ENCODE results near the gene GP2.
"Not testable (repeated sequence)": the region's sequence is repeated elsewhere in the genome, so short reads cannot be mapped to it uniquely, and the experiment has no call there.

Gene GP2

DNA sequence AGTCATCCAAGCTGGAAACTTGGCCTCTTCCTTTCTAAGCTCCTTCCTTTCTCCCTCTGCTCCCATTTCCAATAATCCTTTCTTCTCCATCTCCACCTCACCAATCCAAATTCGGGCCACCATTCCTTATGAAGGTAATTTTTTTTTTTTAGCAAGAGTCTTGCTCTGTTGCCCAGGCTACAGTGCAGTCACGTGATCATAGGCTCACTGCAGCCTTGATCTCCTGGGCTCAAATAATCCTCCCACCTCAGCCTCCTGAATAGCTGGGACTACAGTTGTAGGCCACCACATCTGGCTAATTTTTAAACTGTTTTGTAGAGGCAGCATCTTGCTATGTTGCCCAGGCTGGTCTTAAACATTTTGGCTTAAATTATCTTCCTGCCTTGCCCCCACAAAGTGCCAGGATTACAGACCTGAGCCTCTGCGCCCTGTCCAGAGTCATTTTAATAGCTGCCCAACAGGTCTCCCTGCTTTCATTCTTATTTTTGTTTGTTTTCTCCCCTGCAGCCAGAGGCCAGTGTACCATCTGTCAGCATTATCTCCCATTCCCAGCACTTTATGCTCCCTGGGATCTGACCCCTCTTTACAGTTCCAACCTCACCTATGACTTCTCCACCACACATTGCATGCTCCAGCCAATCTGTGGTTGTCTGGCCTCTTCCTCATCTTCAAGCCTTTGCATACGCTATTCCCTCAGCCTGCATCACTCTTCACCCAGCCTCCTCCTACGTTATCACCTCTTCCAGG, 2.3 kb upstream of the GP2 start:
- DNase-seq (ENCODE audit: extremely low spot score, insufficient read length, low read depth) (no peak), FAIRE-seq (no peak)

DNA sequence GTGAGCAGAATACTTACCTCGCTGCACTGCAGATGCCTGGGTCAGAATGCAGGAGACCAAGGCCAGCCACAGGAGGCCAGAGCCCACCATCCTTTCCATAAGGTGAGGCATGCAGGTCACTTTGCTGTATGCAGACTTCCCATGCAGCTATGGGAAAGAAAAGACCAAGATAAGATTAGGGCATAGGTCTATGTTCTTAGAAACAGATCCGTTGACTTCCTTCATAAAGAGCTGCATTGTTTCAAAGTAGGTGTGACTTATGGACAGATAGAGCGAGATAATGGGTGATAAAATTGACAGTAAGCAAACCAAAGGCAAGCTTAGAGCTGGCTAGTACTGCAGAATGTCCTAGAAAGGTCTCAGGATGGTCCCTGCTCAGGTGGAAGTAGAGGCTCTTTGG, 992 bp downstream of the GP2 start:
- DNase-seq (ENCODE audit: extremely low spot score, insufficient read length, low read depth) = no peak
- no peak for FAIRE-seq

DNA sequence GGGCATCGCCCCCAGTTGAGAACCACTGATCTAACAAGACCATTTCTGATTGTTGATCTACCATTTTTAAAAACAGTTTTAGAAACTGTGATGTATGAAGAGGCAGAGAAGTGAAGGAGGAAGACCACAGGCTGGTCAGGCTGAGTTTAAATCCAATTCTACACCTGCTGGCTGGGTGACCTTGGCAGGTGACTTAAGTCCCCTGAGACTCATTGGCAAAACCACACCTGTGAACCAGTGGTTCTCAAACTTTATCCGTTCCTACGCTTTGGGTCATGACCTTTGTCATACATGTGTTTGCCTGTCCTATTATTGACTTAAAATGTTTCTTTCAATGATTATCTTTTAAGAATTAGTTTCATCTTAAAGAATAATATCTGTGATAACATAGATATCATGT, 2.3 kb downstream of the GP2 start:
- FAIRE-seq (no peak), DNase-seq (ENCODE audit: extremely low spot score, insufficient read length, low read depth) (no peak)

DNA sequence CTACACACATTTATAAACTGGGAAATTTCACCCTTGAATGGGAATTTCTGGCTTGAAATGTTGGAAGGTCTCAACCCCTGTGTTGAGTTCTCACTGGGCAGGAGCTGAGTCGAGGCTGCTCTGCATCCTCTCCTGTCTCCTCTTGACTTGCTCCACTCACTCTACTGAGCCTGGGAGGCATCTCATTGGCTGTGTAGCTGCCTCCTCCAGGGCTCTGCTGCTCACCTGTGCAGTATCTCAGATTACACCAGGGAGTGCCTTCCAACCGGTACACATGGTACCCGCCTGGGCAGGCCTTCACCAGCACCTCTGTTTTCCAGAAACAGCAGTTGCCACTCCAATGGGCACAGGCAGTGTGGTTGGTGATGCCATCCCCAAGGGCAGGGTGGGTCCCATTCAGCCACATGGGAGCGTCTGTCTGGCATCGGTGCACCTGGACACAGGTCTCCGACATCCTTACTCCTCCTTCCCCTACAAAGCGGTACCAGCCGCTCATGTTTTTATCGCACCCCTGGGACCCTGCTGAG, 3.7 kb downstream of the GP2 start:
- FAIRE-seq (no peak), DNase-seq (ENCODE audit: extremely low spot score, insufficient read length, low read depth) (no peak)

DNA sequence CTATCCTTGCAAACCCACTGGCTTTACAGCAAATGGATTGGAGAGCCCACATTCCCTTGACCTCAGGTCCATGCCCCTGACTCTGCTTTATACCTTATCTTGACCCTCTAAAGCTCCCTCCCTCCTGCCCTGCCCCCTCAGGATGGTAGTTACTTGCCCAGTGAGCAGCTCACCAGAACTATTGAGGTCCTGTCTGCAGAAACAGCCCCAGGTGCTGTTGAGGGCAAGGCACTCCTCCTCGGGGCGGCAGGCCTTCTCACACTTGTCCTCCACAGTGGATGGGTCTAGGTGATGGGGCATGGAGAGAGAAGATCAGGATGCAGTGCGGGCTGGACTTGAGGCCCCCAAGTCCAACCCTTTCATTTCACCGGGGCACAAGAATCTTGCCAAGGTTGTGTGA, 4.6 kb downstream of the GP2 start:
- no peak for FAIRE-seq
- no peak for DNase-seq (ENCODE audit: extremely low spot score, insufficient read length, low read depth)

DNA sequence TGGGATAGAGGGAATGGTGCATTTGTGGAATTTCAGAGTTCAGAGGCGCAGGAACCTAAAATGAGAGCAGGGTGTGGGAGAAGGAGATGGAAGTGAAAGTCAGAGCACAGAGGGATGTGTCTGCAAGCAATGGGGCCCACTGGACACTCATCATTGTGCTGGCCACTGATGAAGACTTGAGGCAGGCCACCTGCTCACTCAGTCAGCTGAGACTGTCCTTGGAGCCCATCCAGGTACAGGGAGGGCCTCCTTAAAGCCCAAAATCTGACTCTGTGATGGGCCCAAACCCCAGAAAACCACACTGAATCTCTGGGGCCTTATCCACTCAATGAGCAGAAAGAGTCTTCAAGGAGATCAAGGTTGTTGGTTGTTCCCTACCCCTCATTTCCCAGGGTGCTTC, 5.6 kb downstream of the GP2 start:
- no peak for FAIRE-seq
- DNase-seq (ENCODE audit: extremely low spot score, insufficient read length, low read depth) = no peak

DNA sequence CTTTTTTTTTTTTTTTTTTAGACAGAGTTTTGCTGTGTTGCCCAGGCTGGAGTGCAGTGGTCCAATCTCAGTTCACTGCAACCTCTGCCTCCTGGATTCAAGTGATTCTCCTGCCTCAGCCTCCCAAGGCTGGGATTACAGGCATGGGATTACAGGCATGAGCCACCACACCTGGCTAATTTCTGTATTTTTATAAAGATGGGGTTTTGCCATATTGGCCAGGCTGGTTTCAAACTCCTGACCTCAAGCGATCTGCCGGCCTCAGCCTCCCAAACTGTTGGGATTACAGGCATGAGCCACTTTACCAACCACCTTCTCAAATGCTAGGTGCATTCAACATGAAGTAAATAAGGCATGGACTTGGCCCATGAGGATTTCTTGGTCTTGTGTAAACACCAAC, 6.3 kb downstream of the GP2 start:
- FAIRE-seq = not testable (repeated sequence)

DNA sequence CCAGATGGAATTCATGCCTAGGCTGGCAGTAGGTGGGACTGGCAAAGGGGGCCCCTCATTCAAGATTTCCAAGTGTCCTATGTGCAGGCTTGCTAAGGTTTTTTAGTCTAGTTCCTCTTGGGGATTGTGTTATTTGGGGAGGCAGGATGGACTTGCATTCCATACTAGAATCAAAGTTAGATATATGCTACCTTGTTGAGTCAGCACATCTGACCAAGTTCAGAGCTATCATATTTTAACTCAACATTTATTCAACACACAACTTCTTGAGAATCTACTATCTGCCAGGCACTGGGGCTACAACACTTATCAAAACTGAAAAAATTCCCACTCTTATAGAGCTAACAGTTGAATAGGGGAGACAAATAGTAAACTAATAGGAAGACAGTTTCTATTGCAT, 6.7 kb downstream of the GP2 start:
- FAIRE-seq (no peak), DNase-seq (ENCODE audit: extremely low spot score, insufficient read length, low read depth) (no peak)

More for the DNA sequence above, 6.3 kb downstream of the GP2 start:
- DNase-seq (ENCODE audit: extremely low spot score, insufficient read length, low read depth) = not testable (repeated sequence)

DNA sequence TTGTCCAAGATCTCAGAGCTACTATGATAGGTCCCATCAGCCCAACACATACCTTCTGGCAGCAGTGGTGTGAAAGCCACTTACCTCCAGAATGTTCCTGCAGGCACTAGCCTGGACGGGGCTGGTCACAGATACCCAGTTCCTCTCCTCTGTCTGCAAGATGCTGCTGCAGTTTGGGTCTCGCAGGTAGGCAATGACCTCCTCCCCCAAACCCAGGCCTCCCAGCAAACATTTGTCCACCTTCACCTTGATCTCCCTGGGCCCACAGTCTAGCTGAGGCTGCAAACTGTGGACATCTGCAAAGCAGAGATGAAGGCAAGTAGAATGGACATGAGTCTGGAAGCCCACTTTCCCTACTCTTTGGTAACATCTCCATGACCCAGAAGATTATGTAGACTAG, 7.1 kb downstream of the GP2 start:
- FAIRE-seq = no peak

DNA sequence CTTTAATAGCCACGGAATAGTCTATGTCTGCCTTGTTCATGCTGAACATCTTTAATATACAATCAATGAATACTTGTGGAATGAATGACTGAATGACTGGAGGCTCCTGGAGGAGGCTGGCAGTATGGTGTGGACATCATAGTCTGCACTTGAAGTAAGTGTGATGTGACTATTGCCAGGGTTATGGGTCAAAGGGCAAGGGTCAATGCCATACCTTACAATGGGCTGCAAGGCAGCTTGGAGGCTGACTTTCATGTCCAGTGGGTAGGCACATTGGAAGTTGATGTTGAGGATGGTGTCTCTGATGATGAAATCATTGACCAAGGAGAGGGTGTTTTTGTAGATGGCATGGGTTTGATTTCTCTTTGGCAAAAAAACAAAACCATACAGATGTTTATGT, 7.9 kb downstream of the GP2 start:
- FAIRE-seq (no peak), DNase-seq (ENCODE audit: extremely low spot score, insufficient read length, low read depth) (no peak)

More for the DNA sequence above, 7.1 kb downstream of the GP2 start:
- DNase-seq (ENCODE audit: extremely low spot score, insufficient read length, low read depth) = no peak

DNA sequence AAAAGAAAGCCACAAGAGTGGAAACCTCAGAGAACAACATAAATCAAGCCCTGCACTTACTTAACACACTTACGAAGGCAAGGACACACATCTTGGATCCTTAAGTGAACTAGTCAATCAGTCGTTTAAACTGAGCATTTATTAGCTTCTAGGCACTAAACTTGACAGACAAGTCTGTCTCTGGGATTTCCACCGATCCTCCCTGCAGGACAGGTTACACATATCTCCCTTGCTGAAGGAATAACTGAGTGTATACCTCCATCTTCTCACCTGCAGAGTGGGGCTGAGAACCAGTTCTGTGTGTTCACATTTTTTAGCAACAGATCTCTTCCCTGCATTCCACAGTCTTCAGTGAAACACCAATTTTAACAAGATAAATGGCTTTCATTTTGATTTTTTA, 8.9 kb downstream of the GP2 start:
- DNase-seq (ENCODE audit: extremely low spot score, insufficient read length, low read depth) (no peak), FAIRE-seq (no peak)

DNA sequence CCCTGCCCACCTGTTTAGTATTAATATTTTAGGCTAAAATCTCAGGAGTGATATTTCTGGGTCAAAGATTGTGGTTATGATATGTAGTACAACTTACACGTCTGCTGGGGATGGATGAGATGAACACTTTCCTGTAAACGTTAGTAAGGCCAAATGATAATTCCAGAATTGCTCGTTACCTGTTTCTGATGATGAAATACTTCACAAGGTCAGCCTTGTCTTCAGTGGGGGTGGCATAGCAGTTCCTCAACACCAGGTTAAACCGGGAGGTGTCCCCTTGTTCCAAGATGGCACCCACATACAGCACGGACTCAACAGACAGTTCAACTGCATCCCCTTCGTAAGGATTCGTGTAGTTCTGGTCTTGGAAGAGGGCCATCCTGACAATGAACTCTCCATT, 9.3 kb downstream of the GP2 start:
- DNase-seq (ENCODE audit: extremely low spot score, insufficient read length, low read depth) (no peak), FAIRE-seq (no peak)

DNA sequence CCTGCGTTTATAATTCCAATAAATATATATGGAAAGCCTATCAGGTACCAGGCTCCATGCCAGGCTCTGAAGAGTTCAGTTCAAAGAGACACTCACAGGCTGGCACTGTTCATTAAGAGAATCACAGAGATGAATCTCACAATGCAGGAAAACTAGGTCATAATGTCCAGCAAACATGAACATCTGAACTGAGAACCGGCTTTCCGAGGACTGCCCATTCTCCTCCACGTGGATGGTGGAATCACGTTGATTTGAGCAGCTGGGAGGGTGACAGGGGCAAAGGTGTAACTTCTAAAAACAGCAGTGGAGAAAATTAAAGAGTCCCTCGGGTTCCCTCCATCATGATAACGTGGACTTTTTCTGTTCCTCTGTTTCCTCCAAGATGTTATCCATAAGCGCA, 10.2 kb downstream of the GP2 start:
- FAIRE-seq (no peak), DNase-seq (ENCODE audit: extremely low spot score, insufficient read length, low read depth) (no peak)

DNA sequence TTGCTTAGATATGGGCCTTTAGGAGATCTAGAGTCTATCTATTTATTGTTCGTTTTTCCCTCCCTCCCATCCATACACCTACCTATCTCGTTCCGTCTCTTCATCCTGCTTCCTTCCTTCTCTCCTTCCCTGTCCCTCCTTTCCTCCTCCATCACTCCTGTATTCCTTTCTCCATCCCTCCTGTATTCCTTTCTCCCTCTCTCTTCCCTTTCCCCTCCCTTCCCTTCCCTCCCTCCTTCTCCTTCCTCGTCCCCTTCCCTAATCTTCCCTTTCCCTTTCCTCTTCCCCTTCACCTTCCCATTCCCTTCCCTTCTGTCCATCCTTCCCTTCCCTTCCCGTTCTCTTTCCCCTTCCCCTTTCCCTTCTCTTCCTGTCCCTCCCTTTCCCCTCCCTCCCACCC, 10.6 kb downstream of the GP2 start:
- FAIRE-seq (no peak), DNase-seq (ENCODE audit: extremely low spot score, insufficient read length, low read depth) (no peak)

DNA sequence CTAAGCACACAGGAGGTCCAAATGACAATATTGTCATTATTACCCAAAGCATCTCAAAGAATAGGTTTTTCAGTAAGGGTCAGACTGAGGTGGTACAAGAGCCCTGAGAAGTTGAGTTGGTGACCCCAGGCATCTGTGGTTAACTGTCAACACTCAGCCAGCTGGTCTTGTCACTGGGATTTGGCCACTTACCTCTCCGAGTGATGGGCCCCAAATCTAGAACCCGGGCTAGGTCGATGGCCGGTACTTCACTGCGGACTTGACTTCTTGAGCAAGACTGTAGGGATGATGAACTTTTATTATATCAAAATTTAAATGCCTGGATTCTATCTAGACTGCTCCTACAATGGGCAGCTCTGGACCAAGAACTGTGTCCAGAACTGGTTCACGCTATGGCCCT, 11.5 kb downstream of the GP2 start:
- no peak for FAIRE-seq
- no peak for DNase-seq (ENCODE audit: extremely low spot score, insufficient read length, low read depth)

DNA sequence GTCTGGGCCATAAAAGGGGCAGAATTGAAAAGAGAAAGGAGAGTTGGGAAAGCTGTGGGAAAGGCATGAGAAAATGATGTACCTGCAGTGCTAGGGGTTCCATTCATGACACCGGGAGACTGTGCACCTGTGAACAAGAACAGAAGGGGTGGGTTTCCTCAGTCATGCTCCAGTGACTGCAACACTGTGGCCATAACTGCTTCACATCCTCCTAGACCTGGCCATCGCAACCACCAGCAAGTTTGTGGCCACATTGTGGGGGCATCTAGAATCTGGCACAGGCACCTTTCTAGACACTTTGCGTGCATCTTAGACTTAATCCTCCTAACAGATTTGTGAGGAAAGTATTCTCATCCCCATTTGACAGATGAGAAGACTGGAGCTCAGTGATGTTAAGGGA, 12.7 kb downstream of the GP2 start:
- no peak for FAIRE-seq

DNA sequence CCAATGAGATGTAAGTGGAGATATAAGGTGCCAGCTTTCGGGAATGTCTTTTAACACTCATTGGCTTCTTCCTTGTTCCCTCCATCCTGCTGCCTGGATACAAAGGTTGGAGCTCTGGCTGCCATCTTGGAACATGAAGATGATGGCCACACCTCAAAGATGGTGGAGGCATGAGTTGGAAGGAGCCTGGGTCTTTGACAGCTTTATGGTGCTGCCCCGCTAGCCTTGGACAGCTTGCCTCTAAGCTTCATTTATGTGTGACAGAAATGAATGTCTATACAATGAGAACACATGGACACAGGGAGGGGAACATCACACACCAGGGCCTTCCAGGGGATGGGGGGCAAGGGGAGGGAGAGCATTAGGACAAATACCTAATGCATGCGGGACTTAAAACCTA, 13.6 kb downstream of the GP2 start:
- FAIRE-seq = no peak

More for the DNA sequence above, 12.7 kb downstream of the GP2 start:
- DNase-seq (ENCODE audit: extremely low spot score, insufficient read length, low read depth) = no peak

DNA sequence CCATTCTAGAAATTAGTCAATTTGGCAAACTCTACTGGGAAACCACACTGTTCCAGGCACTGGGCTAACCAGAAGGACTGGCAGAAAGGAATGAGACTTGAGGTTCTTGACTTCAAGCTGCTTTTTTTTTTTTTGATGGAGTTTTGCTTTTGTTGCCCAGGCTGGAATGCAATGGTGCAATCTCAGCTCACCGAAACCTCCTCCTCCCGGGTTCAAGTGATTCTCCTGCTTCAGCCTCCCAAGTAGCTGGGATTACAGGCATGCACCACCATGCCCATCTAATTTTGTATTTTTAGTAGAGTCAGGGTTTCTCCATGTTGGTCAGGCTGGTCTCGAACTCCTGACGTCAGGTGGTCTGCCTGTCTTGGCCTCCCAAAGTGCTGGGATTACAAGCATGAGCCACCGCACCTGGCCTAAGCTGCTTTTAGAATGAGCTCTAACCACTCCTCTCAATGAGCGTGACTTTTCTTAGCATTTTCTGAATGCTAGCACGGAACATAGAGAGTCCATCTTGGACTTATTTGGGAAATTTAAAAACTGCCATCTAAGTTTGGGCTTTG, 14.7 kb downstream of the GP2 start:
- not testable (repeated sequence) for DNase-seq (ENCODE audit: extremely low spot score, insufficient read length, low read depth); FAIRE-seq

More for the DNA sequence above, 13.6 kb downstream of the GP2 start:
- no peak for DNase-seq (ENCODE audit: extremely low spot score, insufficient read length, low read depth)

DNA sequence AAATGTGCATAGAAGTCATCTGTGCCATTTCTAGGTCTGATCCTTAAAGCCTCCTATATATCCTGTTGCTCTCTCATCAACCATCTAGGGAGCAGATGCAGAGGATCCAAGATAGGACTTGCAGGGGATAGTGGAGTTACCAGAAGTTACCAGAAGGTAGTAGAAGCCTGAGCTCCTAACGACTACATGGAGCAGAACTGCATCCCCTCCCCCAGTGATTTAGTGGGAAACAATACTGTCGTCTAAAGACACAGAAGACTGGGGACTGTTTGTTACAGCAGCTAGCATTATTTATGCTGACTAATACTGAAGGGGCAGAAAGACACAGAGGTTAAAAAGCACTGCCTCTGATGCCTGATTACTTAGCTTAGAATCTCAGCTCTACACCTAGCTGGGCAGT, 15.8 kb downstream of the GP2 start:
- DNase-seq (ENCODE audit: extremely low spot score, insufficient read length, low read depth) (no peak), FAIRE-seq (no peak)

DNA sequence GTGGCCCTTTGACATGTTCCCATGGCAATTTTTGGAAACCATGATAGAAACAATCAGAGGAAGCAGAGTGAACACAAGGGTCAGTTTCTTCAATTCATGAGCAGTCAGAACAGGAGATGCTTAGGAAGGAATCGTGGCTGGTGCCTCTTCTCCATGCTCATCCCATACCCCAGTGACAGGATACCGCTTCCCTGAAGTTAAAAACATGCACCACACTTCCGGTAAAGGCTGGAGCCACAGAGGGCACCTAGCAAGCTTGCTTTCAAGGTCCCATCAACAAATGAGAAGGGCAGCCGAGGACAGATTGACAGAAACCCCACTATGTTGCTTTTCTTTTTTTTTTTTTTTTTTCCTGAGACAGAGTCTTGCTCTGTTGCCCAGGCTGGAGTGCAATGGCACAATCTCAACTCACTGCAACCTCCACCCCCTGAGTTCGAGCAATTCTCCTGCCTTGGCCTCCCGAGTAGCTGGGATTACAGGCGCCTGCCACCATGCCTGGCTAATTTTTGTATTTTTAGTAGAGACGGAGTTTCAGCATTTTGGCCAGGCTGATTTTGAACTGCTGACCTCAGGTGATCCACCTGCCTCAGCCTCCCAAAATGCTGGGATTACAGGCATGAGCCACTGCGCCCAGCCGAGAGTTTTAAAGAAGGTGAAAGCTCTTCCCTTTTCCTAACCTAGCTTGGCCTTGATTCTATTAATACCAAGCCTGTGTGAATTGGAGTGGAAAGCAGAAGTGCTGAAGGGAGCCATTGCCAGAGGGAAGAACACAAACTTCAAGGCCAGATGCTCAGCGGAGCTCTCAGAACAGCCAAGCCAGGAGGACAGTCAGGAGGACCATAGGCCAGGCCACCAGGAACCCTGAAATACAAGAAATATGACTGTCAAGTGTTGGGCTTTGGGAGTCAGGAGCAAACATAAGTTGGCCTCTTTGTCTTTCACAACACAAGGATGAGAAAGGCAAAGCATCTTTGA, 16.6 kb downstream of the GP2 start:
- DNase-seq (ENCODE audit: extremely low spot score, insufficient read length, low read depth) (no peak), FAIRE-seq (no peak)

DNA sequence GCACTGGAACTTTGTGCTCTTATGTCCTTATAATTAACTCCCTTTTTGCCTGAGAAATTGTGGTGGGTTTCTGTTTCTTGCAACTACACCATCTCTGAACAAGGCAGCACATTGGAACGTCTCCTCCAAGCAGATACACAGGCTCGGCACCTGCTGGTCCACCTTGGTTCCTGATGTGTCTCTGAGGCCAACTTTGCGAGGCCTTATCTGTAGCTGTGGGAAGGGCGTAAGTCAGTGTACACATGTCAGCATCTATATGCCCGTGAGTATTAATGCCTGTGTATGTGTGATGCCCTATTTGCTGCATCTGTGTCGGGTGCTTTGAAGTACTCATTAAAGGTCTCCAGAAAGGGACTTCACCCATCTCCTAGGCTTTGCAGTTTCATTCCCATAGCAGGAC, 17.5 kb downstream of the GP2 start:
- FAIRE-seq (no peak), DNase-seq (ENCODE audit: extremely low spot score, insufficient read length, low read depth) (no peak)
